ENCODE results near the gene VPREB3.
"Not testable (repeated sequence)": the region's sequence is repeated elsewhere in the genome, so short reads cannot be mapped to it uniquely, and the experiment has no call there.

VPREB3 gene

DNA sequence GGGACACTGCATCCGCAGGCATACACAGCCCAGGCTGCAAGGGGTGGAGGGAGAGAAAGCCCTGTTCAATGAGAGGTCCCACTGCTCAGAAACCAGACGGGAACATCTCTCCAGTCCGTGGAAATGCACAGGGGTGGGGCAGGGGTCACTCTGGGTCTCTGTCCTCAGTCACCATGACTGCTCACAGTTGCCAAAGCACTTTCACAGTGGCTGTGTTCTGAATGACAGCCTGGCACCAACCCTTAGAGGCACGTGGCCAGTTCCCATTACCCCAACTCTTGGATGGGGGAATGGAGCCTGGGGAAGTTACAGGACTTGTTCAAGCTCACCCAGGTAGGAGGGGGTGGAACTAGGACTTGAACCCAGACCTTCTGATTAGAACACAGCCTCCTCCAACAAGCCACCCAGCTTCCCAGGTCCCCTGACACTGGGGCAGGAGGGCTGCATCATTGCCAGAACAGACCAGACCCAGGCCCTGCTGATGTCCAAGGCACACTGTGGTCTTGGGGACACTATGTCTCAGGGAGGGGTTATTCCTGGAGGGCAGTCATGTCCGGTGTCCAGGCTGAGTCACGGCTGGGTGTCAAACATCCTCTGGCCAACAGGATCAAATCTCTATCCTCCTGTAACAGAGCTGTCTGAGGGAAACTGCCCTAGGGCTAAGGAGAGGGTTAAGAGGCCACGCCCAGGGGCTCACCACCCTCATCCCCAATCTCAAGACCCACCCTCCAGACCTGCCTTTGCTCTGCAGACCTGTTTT is 11.5 kb downstream of the VPREB3 start:
- no peak for DNase-seq (ENCODE audit: low read depth in 2 of 2)

GRCh38 chr22:23737696-23738095 is 16.5 kb downstream of the VPREB3 start:
- no peak for DNase-seq (ENCODE audit: low read depth in 2 of 2)

DNA sequence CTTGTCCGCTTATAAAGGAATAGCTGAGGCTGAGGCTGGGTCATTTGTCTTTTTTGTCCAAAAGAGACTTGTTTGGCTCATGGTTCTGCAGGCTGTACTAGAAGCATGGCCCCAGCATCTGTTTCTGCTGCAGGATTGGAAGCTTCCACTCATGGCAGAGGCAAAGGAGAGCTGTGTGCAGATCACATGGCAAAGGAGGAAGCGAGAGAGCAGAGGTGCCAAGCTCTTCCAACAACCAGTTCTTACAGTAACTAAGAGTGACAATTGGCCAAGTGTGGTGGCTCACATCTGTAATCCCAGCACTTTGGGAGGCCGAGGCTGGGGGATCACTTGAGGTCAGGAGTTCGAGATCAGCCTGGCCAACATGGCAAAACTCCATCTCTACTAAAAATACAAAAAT is 26.1 kb downstream of the VPREB3 start:
- not testable (repeated sequence) for DNase-seq (ENCODE audit: low read depth in 2 of 2)

GRCh38 chr22:23722724-23723123 is 31.5 kb downstream of the VPREB3 start:
- DNase-seq (ENCODE audit: low read depth in 2 of 2) = no peak

- DNase-seq (ENCODE audit: low read depth in 2 of 2) = no peak
Observed at GRCh38 chr22:23722160-23722559, 32.1 kb downstream of the VPREB3 start.

DNA sequence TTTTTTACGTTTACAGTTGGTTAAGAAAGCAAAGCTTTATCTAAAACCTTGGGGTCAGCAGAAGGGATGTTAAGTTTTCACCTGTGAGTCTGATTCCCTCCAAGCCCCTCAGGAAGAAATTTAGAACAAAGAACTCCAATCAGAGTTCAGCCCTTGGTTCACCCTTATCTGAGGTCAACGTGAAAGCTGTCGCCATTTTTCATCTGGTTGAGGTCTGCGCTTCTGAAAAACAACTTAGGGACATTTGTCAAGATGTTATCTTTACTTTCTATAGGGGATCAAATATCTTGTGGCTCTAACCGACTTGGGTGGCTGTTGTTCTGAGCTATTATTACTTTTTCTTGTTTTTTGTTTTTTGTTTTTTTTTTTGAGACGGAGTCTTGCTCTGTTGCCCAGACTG is 33.4 kb downstream of the VPREB3 start:
- no peak for DNase-seq (ENCODE audit: low read depth in 2 of 2)

DNA sequence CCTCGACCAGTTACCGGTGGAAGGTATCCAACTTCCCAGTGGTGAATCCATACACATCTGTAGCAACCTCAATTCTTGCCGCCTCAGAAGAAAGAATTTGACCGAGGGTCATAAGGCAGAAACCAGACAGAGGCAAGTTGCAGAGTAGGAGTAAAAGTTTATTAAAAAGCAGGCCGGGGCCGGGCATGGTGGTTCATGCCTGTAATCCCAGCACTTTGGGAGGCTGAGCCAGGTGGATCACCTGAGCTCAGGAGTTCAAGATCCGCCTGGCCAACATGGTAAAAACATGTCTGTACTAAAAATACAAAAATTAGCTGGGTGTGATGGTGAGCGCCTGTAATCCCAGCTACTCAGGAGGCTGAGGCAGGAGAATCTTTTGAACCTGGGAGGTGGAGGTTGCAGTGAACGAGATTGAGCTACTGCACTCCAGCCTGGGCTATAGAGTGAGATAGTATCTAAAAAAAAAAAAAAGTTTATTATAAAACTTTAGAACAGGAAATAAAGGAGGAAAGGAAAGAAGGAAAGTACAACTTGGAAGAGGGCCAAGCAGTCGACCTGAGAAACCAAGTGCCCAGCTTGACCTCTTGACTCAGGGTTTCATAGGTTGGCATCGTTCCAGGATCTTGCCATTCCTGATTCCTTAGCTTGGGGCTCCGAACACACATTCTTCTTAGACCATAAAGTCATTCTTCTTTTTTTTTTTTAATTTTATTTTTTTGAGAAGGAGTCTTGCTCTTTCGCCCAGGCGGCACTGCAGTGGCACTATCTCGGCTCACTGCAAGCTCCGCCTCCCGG is 35.7 kb downstream of the VPREB3 start:
- no peak for DNase-seq (ENCODE audit: low read depth in 2 of 2)

GRCh38 chr22:23716811-23717801 is 37.1 kb downstream of the VPREB3 start:
- peak; percentile 65 to 72 for DNase-seq (ENCODE audit: low read depth in 2 of 2)

DNA sequence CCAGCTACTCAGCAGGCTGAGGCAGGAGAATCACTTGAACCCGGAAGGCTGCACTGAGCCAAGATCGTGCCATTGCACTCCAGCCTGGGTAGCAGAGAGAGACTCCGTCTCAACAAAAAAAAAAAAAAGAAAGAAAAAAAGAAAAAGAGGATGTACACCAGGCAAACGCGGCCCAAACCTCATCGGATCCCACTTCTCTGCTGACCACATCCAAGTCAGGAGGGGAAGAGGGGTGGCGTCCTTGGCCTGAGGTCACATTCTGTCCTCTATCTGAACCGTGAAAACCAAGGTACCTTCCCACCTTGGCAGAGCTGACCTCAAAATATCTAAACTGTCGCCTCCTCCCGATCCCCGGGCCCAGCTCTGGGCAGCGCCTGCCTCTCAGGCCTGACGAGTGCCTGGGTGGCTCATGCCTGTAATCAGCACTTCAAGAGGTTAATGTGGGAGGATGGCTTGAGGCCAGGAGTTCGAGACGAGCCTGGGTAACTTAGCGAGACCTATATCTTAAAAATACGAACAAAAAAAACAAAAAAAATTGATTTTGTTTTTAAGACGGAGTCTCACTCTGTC is 38.3 kb downstream of the VPREB3 start:
- no peak for DNase-seq (ENCODE audit: low read depth in 2 of 2)

DNA sequence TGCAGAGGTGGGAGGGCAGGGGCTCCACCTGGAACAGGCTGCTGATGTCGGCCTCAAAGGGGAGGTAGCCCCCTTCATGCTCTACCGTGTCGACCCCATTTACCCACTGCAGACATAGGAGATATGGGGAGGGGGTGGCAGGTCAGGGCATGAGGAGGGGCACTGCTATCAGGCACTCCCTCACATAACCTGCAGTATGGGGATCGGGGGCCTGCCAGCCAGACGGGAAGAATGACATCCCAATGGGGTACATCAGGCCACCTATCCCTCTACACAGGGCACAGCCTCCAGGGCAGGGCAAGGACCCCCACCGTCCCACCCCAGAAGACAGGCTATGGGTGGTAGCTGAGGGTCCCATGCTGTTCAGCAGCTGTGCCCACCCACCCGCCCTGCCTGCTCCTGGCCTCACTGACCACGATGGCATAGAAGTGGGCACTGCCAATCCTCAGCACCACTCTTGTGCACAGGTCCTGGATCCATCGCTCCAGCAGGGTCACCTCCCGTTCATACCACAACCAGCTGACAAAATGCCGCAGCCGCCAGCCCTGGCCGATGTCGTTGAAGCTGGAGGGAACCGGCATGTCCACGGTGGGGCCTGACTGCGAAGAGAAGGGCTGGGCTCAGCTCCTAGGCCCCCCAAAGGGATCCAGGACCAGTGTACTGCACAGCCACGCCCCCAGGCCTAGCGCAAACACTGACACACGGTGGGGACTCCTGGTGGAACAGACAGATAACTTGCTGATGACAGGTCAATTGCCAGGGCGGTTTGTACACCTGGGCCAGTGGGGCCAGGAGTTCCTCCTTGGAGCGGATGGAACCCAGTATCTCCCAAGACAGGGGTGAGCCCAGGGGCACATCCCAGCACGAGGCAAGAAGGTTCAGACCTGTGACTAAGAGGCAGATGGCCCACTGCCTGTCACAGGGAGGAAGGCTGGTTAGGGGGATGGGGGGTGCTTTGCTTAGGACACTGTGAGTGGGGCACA is 39.3 kb downstream of the VPREB3 start:
- no peak for DNase-seq (ENCODE audit: low read depth in 2 of 2)

DNA sequence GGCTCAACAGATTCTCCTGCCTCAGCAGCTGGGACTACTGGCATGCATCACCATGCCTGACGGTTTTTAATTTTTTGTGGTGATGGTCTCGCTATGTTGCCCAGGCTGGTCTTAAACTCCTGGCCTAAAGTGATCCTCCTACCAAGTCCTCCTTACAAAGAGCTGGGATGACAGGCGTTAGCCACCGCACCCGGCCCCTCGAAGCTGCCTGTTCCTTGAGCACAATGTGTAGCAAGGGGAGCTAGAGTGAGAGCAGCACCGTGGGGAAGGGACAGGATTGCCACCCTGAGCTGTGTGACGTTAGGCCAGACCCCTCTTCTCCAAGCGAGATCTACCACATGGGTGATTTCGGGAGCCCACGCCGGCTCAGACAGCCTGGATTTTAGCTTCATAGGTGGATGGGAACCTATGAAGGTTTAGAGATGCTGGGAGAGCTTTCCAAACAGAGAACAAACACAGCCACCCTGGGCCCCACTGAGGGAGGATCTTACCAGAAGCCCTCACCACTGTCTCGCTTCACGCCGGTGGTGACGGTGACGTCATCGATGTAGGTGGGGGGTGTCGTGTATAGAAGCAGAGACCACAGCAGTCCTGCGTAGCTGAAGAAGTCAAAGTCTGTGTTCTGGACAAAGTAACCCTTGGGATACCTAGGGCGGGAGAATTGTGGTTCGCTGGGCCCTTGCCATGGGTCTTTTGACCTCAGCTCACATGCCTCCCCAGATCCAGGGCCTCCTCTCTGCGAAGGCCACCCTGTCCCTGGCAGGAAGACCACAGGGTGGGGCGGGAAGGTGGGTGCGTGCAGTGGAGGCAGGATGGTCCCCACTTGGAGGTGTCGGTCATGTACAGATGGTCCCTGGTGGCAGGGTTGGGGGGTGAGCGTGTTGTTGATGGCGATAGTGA is 40.3 kb downstream of the VPREB3 start:
- DNase-seq (ENCODE audit: low read depth in 2 of 2) = no peak

DNA sequence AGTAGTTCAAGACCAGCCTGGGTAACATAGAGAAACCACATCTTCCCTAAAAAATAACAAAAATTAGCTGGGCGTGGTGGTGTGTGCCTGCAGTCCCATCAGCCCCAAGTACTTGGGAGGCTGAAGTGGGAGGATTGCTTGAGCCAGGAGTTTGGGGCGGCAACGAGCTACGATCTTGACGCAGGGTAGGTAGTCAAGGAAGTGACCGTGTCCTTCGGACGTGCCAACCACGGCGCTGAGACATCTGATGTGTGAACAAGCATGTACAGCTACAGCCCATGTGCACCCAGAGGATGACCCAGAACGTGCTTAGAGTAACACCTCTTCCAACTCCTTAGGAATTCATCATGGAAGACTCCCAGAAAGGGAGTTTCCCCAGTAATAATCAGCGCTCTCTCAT is 42.0 kb downstream of the VPREB3 start:
- DNase-seq (ENCODE audit: low read depth in 2 of 2) = no peak

GRCh38 chr22:23709107-23709506 is 45.1 kb downstream of the VPREB3 start:
- DNase-seq (ENCODE audit: low read depth in 2 of 2) = no peak

DNA sequence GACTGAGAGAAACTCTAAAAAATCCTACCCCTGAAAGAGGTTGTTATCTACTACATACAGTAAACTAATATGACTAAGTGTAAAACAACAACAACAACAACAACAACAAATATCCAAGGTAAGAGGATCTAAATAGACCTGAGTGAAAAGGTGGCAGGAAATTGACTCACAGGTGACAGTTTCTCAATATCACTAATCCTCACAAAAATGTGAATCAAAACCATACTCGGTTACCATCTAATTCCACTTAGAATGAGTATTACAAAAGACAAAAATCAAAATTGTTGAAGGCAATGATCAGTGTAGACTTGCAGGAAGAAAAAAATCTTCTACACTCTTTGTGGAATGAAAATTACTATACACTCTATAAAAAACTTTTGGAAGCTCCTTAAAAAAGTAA is 46.0 kb downstream of the VPREB3 start:
- DNase-seq (ENCODE audit: low read depth in 2 of 2) = no peak

DNA sequence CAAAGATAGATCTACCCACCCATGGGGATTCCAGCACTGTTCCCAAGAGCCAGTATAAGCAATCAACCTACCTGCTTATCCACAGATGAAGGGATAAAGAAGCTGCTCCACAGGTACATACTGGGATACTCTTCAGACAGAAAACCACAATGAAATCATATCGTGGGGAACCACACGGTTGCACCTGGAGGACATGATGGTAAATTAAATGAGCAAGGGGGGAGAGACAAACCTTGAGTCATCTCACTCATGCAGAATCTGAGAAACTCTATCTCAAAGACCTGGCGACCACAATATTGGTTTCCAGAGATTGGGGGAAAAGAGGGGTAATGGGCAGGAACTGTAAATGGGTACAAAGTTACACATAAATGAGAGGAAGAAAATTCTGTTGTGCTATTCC is 48.9 kb downstream of the VPREB3 start:
- DNase-seq (ENCODE audit: low read depth in 2 of 2) = peak in 1 of 2 experiments; percentile 6

DNA sequence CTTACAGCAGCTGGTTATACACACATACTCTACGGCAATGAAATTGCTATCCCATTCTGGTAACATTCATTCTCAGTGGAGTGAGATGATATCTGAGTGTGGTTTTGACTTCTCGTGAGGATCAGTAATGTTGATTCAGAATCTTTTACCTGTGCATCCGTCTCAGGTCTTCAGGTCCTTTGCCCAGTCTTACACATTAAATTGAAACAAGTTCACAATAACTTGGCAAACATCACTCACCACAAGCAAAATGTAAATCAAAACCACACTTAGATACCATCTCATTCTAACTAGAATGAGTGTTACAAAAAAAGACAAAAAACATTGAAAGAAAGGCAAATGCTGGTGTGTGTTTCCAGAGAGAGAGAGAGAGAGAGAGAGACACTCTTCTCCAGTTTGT is 49.4 kb downstream of the VPREB3 start:
- no peak for DNase-seq (ENCODE audit: low read depth in 2 of 2)

- no peak for DNase-seq (ENCODE audit: low read depth in 2 of 2)
Observed at GRCh38 chr22:23704062-23704461, 50.2 kb downstream of the VPREB3 start.
